Fibroblast of lung (primary cell): ENCODE measurements around the gene UNC13C.

ENCODE experiments used
- CTCF ChIP-seq, 2 donors: IDR thresholded peaks in 1 of 2; conservative IDR thresholded peaks in 1 of 2; 1 replicate in 1 of 2; 2 replicates in 1 of 2; pipeline ENCODE4 v1.5.1; 2011 to 2012; ENCODE audit warnings: low read length in 2 of 2, control low read depth in 1 of 2, inconsistent platforms in 1 of 2, low read depth in 1 of 2, mild to moderate bottlenecking in 1 of 2
- EZH2 ChIP-seq: IDR thresholded peaks from 2 replicates; pipeline ENCODE4 v1.5.1; 2012; ENCODE audit warnings: low read length, control low read depth, mild to moderate bottlenecking; ENCODE audit errors: missing control alignments

GRCh38 chr15:54519577-54519976, 541.3 kb downstream of the UNC13C start:
- TF ChIP-seq CTCF (conservative IDR thresholded peaks at IDR 0.05 in 1 of 2, IDR thresholded peaks at IDR 0.05 in 1 of 2; ENCODE audit: low read depth in 1 of 2, low read length in 2 of 2) (no peak), EZH2 (no peak)
